NK-92 (cell line): ENCODE results near the gene OR5B3.
"Not testable (repeated sequence)": the region's sequence is repeated elsewhere in the genome, so short reads cannot be mapped to it uniquely, and the experiment has no call there.

Source experiments
- DNase-seq: peaks from one replicate; lab custom pipeline; 2025; ENCODE audit not compliant: unreplicated experiment; lab: John Stamatoyannopoulos, UW

OR5B3 gene

DNA sequence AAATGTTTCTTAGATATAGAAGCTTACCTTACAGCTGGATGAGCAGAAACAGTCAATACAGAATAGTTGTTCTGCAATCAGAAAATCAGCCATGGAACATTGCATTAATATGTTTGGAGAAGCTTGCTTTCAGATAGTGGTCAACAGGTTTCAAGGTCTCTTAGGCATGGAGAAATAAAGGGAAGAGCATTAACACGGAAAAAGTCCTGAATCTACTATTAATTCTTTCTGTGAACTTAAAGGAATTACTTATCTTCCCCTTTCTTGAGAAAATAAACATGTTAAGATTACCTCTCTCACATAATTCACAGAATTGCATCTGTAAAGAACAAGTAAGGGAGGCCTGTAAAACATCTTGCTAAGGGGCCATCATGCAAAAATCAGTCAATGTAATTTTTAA lies at the start of gene OR5B3:
Gene OR5B3, minus strand, starts transcription at position 101 of the 400 bp plus-strand sequence. CDS start 3,465 bp downstream, outside the sequence.
- no peak for DNase-seq

GRCh38 chr11:58451585-58451984 lies 44.9 kb upstream of the OR5B3 start:
- no peak for DNase-seq

GRCh38 chr11:58446294-58446693 lies 39.6 kb upstream of the OR5B3 start:
- DNase-seq: no peak

- no peak for DNase-seq
These were observed 37.6 kb upstream of the OR5B3 start for GRCh38 chr11:58444300-58444699.

GRCh38 chr11:58442136-58442535 lies 35.5 kb upstream of the OR5B3 start, which contains the start of gene OR5B12:
OR5B12 (minus strand) TSS chr11:58442236; CDS start chr11:58440151, 2,085 bp downstream.
- no peak for DNase-seq

DNA sequence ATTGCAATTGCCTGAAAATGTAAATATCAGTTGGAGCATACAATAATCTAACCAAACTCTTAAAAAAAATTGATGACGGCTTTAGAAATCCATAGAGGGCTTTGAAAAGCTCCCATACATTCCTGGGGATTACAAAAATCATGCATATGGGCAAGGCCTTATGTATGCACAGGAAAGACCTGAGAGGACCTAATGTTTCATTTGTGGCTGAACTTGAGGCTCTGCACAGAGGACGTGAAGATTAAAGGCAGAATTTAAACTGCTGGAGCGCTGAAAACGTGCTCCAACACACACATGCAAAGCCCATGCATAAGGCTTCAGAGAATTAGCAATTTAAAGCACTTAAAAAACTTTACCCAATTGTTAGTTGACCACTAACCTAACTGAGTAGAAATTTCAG lies 31.8 kb upstream of the OR5B3 start:
- DNase-seq: no peak

DNA sequence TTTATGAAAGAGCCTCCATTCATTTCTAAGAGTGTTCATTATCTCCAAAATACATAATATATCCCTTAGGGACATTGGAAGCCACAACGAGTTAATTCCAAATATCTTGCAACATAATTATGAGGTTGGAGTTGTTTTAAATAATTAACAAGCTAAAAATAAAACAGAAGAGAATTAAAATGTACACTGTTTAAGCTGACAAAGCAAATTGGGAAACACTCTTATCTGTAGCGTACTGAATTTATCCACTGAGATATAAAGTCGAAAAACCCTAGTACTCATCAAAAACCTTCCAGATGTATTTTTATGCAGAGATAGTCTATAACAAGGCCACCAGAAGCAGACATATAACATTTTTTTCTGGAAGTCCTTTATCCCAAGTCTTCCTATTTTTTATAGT lies 27.5 kb upstream of the OR5B3 start:
- DNase-seq: no peak

GRCh38 chr11:58433638-58434203 lies 27.0 kb upstream of the OR5B3 start:
- no peak for DNase-seq

DNA sequence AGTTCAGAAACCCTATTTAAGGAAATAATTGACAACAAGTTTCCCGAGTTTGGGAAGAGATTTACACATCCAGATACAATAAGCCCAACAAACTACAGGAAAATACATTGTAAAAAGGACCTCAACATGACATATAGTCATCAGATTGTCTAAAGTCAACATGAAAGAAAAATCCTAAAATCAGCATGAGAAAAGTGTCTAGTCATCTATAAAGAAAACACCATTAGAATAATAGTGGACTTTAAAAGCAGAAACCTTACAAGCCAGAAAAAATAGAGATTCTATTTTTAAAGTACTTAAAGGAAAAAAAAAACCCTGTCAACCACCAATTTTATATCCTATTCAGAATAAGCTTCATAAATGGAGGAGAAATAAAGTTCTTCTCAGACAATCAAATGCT lies 22.6 kb upstream of the OR5B3 start:
- DNase-seq: no peak

- no peak for DNase-seq
These were observed 21.3 kb upstream of the OR5B3 start, which contains the start of gene OR5B2 for GRCh38 chr11:58428021-58428420. OR5B2 (minus strand) TSS chr11:58428121; CDS start chr11:58423261, 4,860 bp downstream.

DNA sequence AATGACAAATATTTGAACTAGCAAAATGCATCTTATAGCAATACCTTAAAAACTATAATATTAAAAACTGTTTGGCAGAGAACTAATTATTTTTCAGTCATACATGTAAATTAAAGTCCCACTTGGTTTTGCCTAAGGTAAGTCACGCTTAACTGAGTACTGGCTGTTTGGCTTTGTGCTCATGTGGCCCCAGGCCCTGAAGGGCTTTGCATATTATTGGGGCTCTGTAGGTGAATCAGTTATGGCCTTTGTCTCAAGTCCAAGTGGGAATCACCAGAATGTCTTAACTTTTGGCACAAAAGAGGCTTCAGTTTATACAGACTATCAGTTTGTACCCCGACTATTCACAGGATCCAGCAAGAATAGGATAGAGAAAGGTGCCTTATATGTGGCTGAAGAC lies 7.1 kb downstream of the OR5B3 start:
- DNase-seq: not testable (repeated sequence)

DNA sequence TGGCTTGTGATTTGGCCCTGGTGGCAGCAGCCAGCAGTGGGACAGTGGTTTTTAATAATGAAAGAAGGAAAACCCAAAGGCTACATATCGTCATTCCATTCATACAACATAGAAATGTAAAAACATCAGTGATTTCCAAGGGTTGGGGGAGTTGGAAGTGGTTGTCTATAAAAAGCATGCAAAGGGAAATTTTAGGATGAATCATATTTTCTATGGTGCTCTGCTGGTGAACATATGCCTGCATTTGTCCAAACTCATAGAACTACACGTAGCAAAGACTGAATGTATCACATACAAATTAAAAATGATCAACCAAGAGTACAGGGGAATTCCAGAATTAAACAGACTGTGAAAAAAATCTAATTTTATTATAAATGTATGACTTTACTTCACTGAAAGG lies 11.1 kb downstream of the OR5B3 start:
- no peak for DNase-seq

GRCh38 chr11:58394195-58394594 lies 12.5 kb downstream of the OR5B3 start:
- DNase-seq: no peak

- DNase-seq: no peak
These were observed 13.9 kb downstream of the OR5B3 start for GRCh38 chr11:58392746-58393145.

DNA sequence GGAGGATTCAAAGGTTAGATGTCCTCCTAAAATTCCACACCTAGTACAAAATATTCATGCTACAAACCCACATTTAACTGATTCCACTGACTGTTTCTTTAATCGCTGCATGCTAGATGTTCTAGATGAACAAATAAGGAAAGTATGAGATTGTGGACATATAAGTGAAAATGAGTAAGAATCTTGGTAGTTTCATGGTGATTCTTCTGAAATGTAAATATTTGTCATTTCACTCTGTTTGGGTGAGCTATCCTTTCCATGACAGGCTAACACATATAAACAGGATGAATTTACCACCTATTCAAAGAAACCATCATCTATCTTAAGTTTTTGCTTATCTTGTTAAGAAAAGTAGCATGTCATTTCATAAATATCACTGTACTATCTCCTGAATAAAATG lies 14.8 kb downstream of the OR5B3 start:
- DNase-seq: no peak

DNA sequence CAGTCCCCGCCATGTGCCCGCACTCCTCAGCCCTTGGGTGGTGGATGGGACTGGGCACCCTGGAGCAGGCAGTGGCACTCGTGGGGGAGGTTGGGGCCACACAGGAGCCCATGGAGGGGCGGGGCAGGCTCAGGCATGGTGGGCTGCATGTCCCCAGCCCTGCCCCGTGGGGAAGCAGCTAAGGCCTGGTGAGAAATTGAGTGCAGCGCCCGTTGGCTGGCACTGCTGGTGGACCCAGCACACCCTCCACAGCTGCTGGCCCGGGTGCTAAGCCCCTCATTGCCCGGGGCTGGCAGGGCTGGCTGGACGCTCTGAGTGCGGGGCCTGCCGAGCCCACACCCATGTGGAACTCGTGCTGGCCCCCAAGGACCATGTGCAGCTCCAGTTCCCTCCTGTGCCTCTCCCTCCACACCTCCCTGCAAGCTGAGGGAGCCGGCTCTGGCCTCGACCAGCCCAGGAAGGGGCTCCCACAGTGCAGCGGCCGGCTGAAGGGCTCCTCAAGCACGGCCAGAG lies 16.1 kb downstream of the OR5B3 start:
- no peak for DNase-seq

- DNase-seq: no peak
These were observed 47.7 kb downstream of the OR5B3 start, which contains the start of gene OR5B17 for GRCh38 chr11:58358969-58359368. OR5B17 (minus strand) TSS chr11:58359069; CDS start chr11:58359069, 0 bp downstream.

GRCh38 chr11:58354727-58355126 lies 51.9 kb downstream of the OR5B3 start:
- no peak for DNase-seq
